Panc1 (cell line): ENCODE results near the gene C18orf54. TPM values are rescaled to one million over a fixed set of nuclear protein-coding genes. Genes with fewer than 3 reads are reported as not detected.

ENCODE experiments used
- ATAC-seq: fragments of 200-7000 bp; cut with Tn5 transposase; 2 replicates; pipeline ENCODE4 v1.9.1; 2020; ENCODE audit warnings: mild to moderate bottlenecking, moderate library complexity
- BruUV-seq: library from RNA; stranded (reverse); fragments of 400-500 nt; replicated peaks from 2 replicates; lab custom pipeline; 2021; lab: Mats Ljungman, UMichigan
- CTCF ChIA-PET: fragments of 300-600 bp; sonication (Branson Sonifier 250); formaldehyde crosslinking; loops from one replicate; lab custom pipeline; 2022; ENCODE audit warnings: antibody characterized with exemption; lab: Charles Lee
- POLR2A ChIA-PET: fragments of 300-600 bp; sonication (Branson Sonifier 250); formaldehyde crosslinking; loops from one replicate; lab custom pipeline; 2022; ENCODE audit warnings: antibody characterized with exemption; lab: Charles Lee
- DNase-seq: peaks from one replicate; pipeline ENCODE4 v3.0.0-alpha.2; 2010; ENCODE audit warnings: low read depth, low spot score
- H3K27ac ChIP-seq: 2 replicates; pipeline ENCODE4 v1.5.1; 2011; ENCODE audit warnings: mild to moderate bottlenecking, low read length, inconsistent platforms
- H3K27me3 ChIP-seq: fragments of 200-500 bp; sonication (Bioruptor generic); 2 replicates; pipeline ENCODE4 v1.6.0; 2014; ENCODE audit warnings: low read length, inconsistent platforms; ENCODE audit not compliant: control insufficient read depth, insufficient read depth
- H3K36me3 ChIP-seq: fragments of 200-500 bp; sonication (Bioruptor generic); 2 replicates; pipeline ENCODE4 v1.5.1; 2014; ENCODE audit warnings: inconsistent platforms, mild to moderate bottlenecking, low read length, moderate library complexity; ENCODE audit not compliant: control insufficient read depth, insufficient read depth
- H3K4me1 ChIP-seq: 2 replicates; pipeline ENCODE4 v1.5.1; 2011; ENCODE audit warnings: inconsistent platforms, mild to moderate bottlenecking, low read length, moderate library complexity; ENCODE audit not compliant: control insufficient read depth, insufficient read depth
- H3K4me3 ChIP-seq, 2 experiments: 2 replicates each; pipeline ENCODE4 v1.5.1; 2011 to 2012; ENCODE audit warnings: low read depth in 2 of 2, low read length in 2 of 2, mild to moderate bottlenecking in 2 of 2, inconsistent platforms in 1 of 2, moderate library complexity in 1 of 2
- H3K9me3 ChIP-seq: fragments of 200-500 bp; sonication (Bioruptor generic); 2 replicates; pipeline ENCODE4 v1.5.1; 2014; ENCODE audit warnings: low read depth, mild to moderate bottlenecking, inconsistent platforms, low read length, moderate library complexity; ENCODE audit not compliant: control insufficient read depth, insufficient read depth
- CTCF ChIP-seq: fragments of 450-650 bp; IDR thresholded peaks from 2 replicates; pipeline ENCODE4 v1.5.1; 2017; ENCODE audit warnings: mild to moderate bottlenecking
- POLR2AphosphoS5 ChIP-seq: IDR thresholded peaks from 2 replicates; pipeline ENCODE4 v1.6.1; 2012; ENCODE audit warnings: mild to moderate bottlenecking, low read depth, low read length, moderate library complexity
- REST ChIP-seq, 2 experiments: IDR thresholded peaks; 2 replicates each; pipeline ENCODE4 v1.6.1; 2011 to 2012; ENCODE audit warnings: low read depth in 2 of 2, control low read depth in 1 of 2, low read length in 1 of 2, mild to moderate bottlenecking in 1 of 2, moderate library complexity in 1 of 2; ENCODE audit not compliant: insufficient read depth in 1 of 2
- SIN3A ChIP-seq: IDR thresholded peaks from 2 replicates; pipeline ENCODE4 v1.6.1; 2012; ENCODE audit warnings: low read depth, mild to moderate bottlenecking, low read length, moderate library complexity, borderline replicate concordance; ENCODE audit not compliant: insufficient read depth
- TCF7L2 ChIP-seq: IDR thresholded peaks from 2 replicates; pipeline ENCODE4 v1.6.1; 2011; ENCODE audit warnings: mild to moderate bottlenecking, low read depth, low read length, inconsistent platforms
- in situ Hi-C: cut with HindIII; loops from 2 replicates; pipeline ENCODE4 v1.10.0; 2016; ENCODE audit warnings: low sequenced_read_pairs, low pct_unique_long_range_greater_than_20kb
- intact Hi-C: fragments of 100-400 bp; cut with micrococcal nuclease; formaldehyde crosslinking; loops from one replicate; pipeline ENCODE4 v1.10.0; 2022; ENCODE audit not compliant: unreplicated experiment
- total RNA-seq: library from RNA; stranded (reverse); gene quantifications from one replicate; pipeline ENCODE4 v1.2.1, GENCODE V29; 2021; ENCODE audit not compliant: unreplicated experiment

The C18orf54 gene
- total RNA-seq, 1 experiment from 2014 or later, result 7.5 TPM

GRCh38 chr18:54378057-54378456 lies 20.4 kb downstream of the C18orf54 start:
- ChIA-PET CTCF (interaction anchor here (0.6 kb wide), 1 partner anchor 20 kb away, joined by 3 read pairs; no protein-coding TSS in a partner anchor), POLR2A (no interaction called here)
- H3K9me3 ChIP-seq, result no peaks in the 10 kb centered on the region
- peaks cover 2% of the 10 kb centered on the region for H3K36me3 ChIP-seq
- H3K4me3 ChIP-seq, result no peak overlapping the region
- intact Hi-C loops (no loop called here), in situ Hi-C loops (no loop called here)
- H3K27ac ChIP-seq, result no peak overlapping the region
- no peaks in the 10 kb centered on the region for H3K4me1 ChIP-seq
- ATAC-seq (no peak), DNase-seq (no peak)
- no TSS peak for BruUV-seq
- no peaks in the 10 kb centered on the region for H3K27me3 ChIP-seq
- TF ChIP-seq TCF7L2 (no peak), POLR2AphosphoS5 (no peak), REST (IDR thresholded peaks at IDR 0.05; ENCODE audit: insufficient read depth in 1 of 2, low read depth in 2 of 2, low read length in 1 of 2) (no peak), CTCF (no peak), SIN3A (no peak)

GRCh38 chr18:54381640-54382039 lies 23.9 kb downstream of the C18orf54 start:
- CTCF ChIA-PET, result no interaction called here
- no peak for TF ChIP-seq TCF7L2
- no TSS peak for BruUV-seq

GRCh38 chr18:54382076-54382475 lies 24.4 kb downstream of the C18orf54 start:
- TF ChIP-seq TCF7L2, result no peak
- no peak for TF ChIP-seq POLR2AphosphoS5
- TF ChIP-seq CTCF, result no peak
- no peak for TF ChIP-seq SIN3A
- no peak for TF ChIP-seq REST (IDR thresholded peaks at IDR 0.05; ENCODE audit: insufficient read depth in 1 of 2, low read depth in 2 of 2, low read length in 1 of 2)
- Histone ChIP-seq H3K9me3 (no peaks in the 10 kb centered on the region), H3K4me1 (no peaks in the 10 kb centered on the region), H3K27me3 (no peaks in the 10 kb centered on the region), H3K36me3 (no peaks in the 10 kb centered on the region), H3K4me3 (no peak overlapping the region), H3K27ac (no peak overlapping the region)
- ChIA-PET CTCF (no interaction called here), POLR2A (no interaction called here)
- intact Hi-C loops (no loop called here), in situ Hi-C loops (no loop called here)
- no TSS peak for BruUV-seq
- DNase-seq (no peak), ATAC-seq (no peak)

More at GRCh38 chr18:54381640-54382039, 23.9 kb downstream of the C18orf54 start:
- intact Hi-C loops (no loop called here), in situ Hi-C loops (no loop called here)
- H3K4me1 ChIP-seq, result no peaks in the 10 kb centered on the region
- ATAC-seq, result no peak
- no peak overlapping the region for H3K4me3 ChIP-seq
- H3K27ac ChIP-seq, result no peak overlapping the region
- POLR2A ChIA-PET, result no interaction called here
- H3K36me3 ChIP-seq, result no peaks in the 10 kb centered on the region
- no peaks in the 10 kb centered on the region for H3K9me3 ChIP-seq
- H3K27me3 ChIP-seq, result no peaks in the 10 kb centered on the region
- DNase-seq, result no peak
